NCI-H460 (cell line): Measurements from ENCODE around the gene RBL2. TPM values are rescaled to one million over a fixed set of nuclear protein-coding genes. Genes with fewer than 3 reads are reported as not detected.
"Not testable (repeated sequence)": the region's sequence is repeated elsewhere in the genome, so short reads cannot be mapped to it uniquely, and the experiment has no call there.

Experiments
- DNase-seq: peaks from one replicate; pipeline ENCODE4 v3.0.0-alpha.2; 2016; ENCODE audit warnings: low read depth; ENCODE audit errors: extremely low read depth
- total RNA-seq: library from RNA; depleted of rRNA; stranded (reverse); fragments of >200 nt; shearing (Covaris generic); gene quantifications from 2 replicates; pipeline ENCODE4 v1.2.3, GENCODE V29; 2014

RBL2 gene
- total RNA-seq, 1 experiment from 2014 or later = 40.2 TPM

DNA sequence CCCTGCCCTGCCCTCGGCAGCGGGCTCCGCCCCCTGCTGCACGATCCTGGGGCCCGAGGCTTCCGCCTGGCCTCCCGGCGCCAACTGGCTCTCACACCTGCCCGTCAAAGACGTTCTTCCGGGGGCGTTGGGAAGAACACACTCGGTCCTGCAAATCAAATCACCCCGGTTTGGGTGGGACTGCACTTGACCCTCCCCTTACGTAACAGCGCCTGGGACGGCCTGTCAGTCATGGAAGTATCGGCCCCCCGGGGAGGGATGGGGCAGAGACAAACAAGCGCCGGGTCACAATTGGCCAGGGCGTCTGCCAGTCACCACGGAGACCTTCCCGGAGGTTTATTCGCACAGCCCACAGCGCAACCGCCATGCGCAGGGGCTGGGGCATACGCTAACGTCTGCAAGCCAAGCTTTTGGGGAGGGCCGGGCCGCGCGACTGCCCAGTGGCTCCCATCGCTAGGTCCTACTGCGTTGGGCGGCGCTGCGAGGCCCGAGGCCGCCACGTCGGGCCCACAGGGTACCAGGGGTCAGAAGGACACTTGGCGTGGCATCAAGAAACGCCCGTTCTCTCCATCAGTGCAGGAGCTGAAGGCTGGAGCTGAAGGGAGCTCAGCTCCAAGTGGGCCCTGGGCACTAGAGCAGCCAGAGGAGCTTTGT lies 69.1 kb downstream of the RBL2 start:
- peak; percentile 100 for DNase-seq

DNA sequence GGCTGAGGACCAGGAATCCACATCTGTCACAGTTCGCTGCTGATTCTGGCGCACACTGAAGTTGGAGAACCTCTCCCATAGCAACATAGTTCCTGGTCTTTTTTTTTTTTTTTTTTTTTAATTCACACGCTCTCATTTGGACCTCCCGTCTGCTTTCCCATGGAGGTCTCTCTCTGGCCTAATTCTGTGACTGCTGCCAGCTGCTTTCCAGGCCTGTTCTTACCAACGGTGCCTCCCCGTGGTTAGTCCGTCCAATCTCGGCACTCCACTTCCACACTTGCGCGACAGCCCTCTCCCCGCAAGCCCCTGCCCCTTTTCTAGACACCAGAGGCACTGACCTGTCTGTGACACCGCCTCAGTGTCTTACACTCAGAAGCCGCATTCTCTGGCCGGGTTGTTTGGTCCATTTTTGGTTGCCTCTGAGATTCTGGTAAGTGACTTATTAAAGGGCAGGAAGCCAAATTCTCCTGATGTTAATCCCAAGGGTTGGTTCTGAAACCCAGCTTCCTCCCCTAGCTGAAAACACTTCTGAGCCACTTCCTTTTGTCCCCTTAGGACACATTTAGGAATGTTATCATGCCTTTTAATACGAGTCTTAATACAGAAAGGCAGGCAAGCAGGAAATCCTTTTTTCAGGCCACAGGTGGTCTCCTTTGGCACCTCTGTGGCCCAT lies 69.9 kb downstream of the RBL2 start:
- DNase-seq = no peak

GRCh38 chr16:53504665-53505064 lies 70.4 kb downstream of the RBL2 start:
- no peak for DNase-seq

DNA sequence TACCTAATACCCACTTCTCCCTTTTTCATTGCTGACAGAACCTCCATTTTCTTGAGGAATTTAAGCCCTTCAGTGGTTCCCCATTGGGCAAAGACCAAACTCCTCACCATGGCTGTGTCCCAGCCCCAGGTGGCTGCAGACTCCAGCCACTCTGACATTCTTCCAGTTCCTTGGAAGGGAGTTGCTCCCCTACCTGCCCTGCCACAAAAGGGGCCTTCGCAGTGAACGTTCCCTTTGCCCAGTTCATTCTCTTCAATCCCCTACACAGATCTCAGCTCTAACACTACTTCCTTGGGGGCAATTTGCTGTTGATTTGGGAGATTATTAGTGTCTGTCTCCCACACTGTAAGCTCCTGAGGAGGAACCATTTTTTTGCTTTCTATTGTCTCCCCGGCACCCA lies 72.0 kb downstream of the RBL2 start:
- DNase-seq = no peak

DNA sequence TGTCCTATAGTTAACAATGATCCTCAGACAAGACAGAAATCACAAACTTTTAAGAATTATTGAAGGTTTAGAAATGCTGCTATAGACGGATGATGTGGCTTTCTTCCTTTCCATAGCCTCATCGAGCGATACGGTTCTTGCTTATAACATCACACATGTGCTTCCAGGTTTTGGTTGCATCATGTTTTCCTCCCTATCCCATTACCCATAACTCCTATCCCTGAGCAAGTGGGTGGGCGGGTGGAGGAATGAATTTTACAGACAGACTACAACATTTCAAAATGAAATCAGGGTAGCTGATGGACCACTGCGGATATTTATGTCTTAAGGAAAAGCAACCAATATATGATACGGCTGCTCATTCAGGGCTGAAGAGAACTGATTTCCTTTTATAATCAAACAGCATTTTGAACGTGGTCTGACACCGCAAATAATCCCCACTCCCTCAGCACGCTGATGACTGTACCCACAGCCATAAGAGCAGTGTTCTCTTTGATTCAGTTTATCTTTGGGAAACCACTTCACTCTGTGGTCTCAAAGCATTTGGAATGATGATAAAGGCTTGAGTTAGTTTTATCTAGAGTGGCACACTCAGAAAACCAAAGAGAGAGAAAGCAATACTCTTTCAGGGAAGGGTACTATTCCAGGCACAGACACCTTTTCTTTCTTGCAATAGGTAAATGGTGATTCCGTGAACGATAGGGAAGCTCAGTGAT lies 73.4 kb downstream of the RBL2 start:
- no peak for DNase-seq

- peak; percentile 63 for DNase-seq
Measured at GRCh38 chr16:53509906-53510703, 75.8 kb downstream of the RBL2 start.

DNA sequence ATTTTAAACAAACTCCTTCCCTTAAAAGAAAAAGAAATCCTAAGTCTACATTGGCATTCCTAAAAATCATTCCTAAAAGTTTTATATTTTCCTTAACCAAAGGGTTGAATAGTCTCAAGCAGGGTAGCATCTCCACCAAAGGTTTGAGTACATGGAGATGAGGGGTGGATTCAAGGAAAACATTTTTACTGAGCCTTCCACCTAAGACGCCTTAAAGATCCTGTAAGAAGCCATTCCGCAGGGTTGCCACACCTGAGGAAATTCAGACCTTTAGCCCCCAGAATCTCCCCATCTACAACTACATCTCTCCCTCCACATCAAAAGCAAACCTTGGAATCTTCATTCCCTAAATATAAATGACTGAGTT lies 76.4 kb downstream of the RBL2 start:
- DNase-seq = no peak

- no peak for DNase-seq
Measured at GRCh38 chr16:53511084-53511402, 76.8 kb downstream of the RBL2 start.

- no peak for DNase-seq
Measured at GRCh38 chr16:53511403-53512280, 77.4 kb downstream of the RBL2 start.

DNA sequence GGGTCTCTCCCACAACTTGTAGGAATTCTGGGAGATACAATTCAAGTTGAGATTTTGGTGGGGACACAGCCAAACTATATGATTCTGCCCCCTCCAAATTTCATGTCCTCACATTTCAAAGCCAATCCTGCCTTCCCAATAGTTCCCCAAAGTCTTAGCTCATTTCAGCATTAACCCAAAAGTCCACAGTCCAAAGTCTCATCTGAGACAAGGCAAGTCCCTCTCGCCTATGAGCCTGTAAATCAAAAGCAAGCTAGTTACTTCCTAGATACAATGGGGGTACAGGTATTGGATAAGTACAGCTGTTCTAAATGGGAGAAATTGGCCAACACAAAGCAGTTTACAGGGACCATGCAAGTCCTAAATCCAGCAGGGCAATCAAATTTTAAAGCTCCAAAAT lies 78.5 kb downstream of the RBL2 start:
- DNase-seq = not testable (repeated sequence)

DNA sequence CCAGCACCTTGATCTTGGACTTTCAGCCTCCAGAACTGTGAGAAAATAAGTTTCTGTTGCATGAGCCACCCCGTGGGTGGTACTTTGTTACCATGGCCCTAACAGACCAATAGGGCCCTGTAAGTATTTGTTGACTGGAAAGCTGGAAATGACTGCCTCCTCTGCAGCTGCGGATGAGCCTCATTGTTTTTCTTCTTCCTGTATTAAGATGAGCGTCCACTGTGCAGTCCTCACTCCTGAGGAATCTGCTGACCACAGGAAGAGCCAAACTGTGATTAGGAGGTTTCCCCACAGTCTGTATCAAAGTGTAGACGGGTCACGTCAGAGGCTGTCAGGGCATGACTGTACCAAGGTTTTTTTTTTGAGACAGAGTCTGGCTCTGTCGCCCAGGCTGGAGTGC lies 81.0 kb downstream of the RBL2 start:
- no peak for DNase-seq

DNA sequence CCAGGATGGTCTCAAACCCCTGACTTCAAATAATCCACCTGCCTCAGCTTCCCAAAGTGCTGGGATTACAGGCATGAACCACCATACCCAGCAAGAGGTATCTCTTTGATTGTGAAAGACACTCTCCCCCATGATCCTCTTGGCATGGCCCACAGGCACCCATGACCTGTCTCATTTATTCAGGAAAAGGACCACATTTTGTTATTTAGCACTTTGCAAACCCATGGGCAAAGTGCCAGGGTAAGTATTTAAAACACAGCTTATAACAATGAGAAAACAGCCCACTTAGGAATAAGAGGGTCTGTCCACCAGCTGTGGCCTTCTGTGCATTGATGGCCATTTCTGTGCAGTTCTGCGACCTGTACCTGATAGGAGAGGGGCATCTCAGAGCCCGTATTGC lies 81.5 kb downstream of the RBL2 start:
- no peak for DNase-seq

DNA sequence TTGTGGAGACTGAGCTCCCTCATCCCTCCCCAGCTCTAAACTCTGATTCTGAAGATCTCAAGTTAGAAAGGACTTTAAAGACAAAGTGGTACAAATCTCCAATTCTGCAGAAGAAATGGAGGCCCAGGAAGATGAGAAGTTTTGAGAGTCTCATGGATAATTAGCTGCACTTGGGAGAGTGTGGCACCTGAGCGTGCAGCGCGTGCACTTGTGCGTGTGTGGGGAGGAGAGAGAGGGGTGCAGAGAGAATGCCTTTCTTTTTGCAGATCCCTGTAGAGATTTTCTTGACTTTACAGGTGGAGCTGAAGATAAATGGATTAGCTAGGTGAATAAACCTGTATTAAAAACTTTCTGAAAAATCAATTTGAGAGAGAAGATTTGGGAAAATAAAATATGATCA lies 83.6 kb downstream of the RBL2 start:
- no peak for DNase-seq

DNA sequence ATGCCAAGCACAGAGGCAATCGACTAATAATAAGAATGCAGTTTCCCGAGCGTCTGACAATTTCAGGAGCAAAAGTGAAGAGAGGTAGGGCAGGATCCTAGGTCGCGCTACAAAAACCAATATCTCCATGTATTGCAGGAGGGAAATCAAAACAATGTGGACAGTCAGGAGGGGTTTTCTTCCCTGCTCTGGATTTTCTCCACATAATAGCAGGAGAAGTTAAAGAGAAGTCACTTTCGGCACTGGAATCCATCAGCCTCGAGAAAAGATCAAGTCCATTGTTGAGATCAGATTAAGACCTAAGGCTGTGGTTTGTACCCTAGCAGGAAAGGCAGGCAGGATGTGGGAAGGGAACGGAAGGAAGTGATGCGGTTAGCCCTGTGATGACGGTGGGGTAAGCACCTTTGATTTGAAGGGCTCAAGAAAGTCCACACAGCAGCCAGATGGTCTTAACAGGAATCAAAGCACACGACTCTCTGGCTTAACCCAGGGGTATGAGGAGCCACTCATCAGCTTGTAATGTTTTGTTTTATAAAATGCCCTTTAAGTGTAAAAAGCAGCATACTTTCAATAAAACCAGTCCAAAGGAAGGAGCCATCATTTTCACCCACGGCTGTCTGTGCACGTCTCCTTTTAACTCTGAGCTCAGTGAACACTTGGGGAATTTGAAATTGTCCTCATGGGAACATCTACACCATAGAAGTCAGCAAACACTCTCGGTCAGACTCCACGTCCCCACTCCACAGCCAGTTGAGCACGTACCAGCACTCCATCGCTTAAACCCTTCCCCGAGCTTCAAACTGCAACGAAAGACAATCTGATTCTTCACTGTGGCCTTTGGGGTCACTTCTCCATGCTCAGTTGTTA lies 84.5 kb downstream of the RBL2 start:
- DNase-seq = no peak

- DNase-seq = no peak
Measured at GRCh38 chr16:53519417-53520091, 85.3 kb downstream of the RBL2 start.

DNA sequence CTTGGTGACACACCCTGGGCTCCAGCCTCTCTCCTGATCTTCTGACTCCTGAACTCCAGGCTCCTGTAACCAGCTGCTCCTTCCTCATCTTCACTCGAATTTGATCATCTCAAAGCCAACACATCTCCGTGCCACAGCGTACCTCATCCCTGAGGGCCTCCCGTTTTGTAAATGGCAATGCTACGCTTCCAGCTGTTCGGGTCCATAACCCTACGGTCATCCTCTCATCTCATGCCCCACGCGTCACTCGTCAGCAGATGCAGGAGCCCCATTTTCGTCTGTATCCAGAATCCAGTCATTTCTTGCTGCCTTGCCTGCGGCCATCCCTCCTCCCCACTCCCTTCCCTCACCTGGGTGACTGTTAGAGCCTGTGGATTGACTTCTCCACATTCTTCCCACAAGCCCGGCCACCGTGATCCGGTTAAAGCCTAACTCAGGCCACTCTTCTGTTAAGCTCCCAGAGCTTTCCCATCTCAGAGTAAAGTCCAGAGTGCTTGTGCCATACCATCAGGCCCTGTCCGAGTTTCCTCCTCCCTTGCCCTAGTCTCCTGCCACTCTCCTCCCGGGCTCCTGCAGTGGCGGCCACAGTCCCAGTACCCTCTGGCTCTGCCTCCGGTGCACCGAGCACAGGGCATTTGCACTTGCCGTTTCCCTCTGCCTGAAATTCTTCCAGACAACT lies 89.0 kb downstream of the RBL2 start:
- no peak for DNase-seq

DNA sequence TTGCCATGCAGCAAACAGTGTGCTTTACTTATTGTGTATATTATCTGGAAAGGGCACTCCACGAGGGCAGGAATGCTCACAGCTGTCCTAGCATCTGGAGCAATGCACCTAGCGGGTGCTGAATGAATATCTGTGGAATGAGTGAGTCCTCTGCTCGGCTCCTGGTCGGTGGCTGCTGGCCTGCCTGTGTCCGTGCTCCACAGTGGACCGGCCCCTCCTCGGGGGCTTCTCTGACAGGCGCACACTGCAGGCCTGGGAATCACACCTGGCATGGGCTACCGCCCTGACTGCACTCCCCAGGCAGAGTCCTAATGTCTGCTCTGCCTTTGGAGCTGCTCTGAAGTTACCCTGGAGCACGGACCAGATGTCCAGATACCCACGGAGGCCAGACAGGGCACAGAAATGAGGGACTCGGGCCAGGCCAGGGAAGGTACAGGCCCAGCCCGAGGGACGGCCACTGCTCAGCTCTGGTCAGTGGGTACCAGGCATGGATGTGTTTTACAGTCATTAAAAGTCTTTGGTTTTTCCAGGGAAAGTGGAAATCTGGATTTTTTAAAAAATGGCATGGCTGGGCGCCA lies 89.8 kb downstream of the RBL2 start:
- DNase-seq = no peak

DNA sequence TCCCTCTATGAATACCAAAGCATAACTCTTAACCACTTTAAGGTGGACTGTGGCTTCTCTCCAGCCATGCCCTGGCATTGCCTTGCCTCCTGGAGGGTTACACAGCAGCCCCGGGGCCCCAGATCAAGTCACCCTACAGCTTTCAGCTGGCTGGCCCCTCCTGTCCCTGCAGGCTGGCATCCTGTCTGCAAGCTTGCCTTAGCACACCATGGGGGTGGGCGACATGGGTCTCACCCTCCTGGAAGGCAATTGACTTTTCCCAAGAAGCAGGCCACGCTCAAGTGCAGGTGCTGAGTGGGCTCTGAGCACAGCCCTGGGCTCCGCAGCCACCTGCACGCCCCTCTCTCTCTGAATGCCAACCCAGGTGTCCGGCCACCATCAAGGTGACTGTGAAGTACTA lies 94.5 kb downstream of the RBL2 start:
- DNase-seq = no peak
